Activated T-cell treated with anti-CD3 and anti-CD28 coated beads for 4 hours (primary cell): ENCODE results near the gene CNIH3.

Experiments used
- DNase-seq: peaks from one replicate; pipeline ENCODE4 v3.0.0-alpha.2; 2020

The CNIH3 gene

DNA sequence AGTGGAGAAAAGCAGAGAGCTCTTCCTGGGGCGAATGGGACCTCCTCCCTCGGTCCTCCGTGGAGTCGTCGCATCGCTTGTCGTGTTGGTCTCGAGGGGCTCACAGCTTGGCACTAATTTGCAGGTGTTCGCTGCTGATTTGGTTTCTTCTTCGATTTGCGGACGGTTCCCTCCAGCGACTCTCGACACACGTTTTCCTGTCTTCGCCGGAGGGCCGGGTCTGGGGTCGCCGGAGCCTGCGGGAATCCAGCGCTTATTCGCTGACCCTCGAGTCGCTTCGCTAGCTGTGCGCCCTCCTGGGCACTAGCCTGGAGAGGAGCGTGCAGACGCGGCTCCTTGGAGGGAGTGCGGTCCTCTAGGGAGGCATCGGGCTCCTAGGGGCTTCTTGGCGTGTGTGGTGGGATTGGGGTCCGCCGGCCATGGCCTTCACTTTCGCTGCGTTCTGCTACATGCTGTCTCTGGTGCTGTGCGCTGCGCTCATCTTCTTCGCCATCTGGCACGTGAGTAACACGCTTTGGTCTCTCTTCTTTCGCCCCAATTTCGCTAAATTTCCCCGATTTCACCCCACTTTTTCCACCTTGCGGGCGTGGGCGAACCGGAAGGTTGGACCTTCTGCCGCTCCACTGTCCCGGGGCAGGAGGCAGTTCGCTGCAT, 766 bp downstream of the CNIH3 start:
- DNase-seq, result no peak

DNA sequence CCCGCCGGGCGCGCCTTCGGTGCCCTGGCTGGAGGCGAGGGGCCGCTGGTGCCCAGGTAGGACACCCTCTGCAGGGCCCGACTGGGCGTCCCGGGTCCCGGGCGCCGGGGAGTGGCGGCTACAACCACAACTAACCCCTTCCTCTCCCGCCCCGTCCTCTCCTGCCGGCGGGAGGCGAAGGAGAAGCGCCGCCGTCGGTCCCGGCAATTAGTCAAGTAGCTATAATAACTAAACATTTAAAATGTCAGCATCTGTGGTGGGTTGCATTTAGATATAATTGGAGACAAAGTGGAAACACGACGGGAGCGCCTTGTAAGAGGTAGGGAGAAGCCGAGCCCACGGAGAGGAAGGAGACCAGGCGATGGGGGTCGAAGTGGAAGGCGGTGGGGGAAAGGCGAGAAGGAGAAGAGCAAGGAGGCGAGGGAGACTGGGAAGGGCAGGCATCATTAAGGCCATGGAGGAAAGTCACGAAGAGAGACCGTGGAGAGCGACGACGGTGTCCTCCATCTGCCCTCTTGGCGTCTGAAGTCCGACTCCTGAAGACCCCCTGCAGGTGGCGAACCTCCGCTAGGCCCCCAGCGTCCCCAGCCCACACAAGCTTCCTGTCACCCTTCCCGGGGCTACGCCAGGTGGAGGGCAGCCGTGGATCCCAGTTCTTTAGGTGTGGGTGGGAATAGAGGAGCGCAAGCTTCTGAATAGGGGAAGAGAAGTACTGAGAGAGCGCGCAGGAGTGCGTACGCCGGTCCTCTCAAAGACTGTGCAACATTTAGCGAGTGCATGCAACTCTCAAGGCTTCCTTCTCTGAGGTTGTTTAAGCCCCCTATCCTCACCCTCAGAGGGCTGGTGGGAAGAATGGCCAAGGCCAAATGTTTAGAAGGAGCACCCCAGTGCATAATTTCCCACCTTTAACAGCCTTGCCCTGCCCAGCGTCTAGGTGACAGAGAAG, 1.6 kb downstream of the CNIH3 start:
- no peak for DNase-seq

DNA sequence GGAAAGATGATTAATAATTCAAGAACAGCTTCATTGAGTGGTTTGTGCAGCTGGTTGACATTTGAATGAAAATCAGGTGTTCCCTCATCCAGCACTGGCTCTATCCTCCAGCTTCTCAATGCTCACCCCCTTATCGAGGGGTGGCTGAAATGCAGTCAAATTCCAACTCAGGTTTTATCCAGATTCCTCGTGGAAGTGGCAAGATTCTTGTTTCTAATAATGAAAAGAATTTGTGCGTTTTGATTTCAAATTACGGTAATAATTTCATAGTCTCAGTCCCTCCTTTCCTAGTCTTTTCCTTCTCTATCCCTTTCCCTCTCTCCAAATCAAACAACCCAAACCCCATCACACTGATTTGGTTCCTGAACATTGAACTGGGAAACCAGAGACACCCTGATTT, 3.1 kb downstream of the CNIH3 start:
- no peak for DNase-seq

- no peak for DNase-seq
Observed at GRCh38 chr1:224620105-224620504, 4.0 kb downstream of the CNIH3 start.

GRCh38 chr1:224621813-224622682, 5.9 kb downstream of the CNIH3 start:
- DNase-seq, result no peak

GRCh38 chr1:224622831-224623230, 6.7 kb downstream of the CNIH3 start:
- DNase-seq, result no peak

DNA sequence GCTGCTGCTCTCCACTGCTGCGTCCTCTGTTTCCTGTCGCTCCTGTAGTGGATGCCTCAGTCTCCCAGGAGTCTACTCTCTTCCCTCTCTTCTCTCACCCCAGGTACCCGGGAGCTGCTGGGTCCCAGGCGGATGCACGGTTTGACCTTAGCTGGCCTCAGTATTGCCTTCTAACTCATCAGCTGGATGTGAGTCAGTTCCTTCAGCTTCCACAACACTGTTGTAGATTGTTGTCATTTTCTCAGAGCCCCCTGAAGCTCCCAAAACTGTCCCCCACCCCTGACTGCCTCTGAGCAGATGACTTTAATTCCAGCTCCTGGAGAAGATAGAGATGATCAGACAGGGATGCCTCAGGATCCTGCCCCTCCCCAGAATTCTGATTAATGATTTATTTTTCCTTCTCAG, 7.2 kb downstream of the CNIH3 start:
- DNase-seq, result no peak

GRCh38 chr1:224623743-224624333, 7.7 kb downstream of the CNIH3 start:
- DNase-seq, result peak; percentile 47

GRCh38 chr1:224624432-224624831, 8.3 kb downstream of the CNIH3 start:
- no peak for DNase-seq

DNA sequence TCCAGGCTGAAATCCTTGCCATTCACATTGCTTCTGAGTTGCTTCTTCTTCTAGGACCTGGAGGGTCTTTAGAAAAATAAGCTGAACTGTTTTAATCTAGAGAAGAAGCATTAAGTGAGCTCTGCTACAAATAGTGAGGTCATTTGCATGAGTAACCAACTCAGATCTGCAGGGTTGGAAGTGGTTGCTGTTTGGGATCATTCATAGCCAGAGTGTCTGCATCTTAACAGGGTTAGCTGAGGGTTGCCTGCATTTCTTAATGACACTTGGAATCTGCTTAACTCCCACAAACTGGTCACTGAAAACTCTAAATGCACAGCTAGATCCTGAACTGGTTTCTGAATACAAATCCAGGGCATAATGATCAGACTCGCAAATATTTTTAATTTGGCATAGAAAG, 9.9 kb downstream of the CNIH3 start:
- DNase-seq, result no peak

- DNase-seq, result no peak
Observed at GRCh38 chr1:224629965-224630364, 13.8 kb downstream of the CNIH3 start.

GRCh38 chr1:224631462-224632115, 15.5 kb downstream of the CNIH3 start:
- no peak for DNase-seq

GRCh38 chr1:224632381-224632871, 16.3 kb downstream of the CNIH3 start:
- no peak for DNase-seq

- DNase-seq, result no peak
Observed at GRCh38 chr1:224632921-224633321, 16.8 kb downstream of the CNIH3 start.

DNA sequence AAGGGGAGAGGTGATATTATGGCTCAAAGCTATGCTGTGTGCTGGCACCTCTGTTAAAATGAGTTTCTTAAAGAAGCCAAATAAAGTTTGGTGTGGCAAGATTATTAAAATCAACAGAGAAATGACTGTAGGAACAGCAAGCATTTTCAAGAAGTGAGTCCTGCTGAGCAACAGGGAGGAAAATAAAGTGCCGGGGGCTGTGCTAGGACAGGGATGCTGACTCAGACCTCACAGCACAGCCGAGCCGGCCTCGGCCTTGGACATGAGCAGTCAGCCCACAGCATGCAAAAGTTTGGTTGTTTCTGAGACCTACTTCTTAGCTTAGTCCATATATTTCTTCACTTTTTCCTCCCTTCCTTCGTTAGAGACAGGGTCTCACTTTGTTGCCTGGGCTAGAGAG, 19.2 kb downstream of the CNIH3 start:
- no peak for DNase-seq

GRCh38 chr1:224637515-224637914, 21.4 kb downstream of the CNIH3 start:
- no peak for DNase-seq

GRCh38 chr1:224637936-224638335, 21.8 kb downstream of the CNIH3 start:
- DNase-seq, result no peak

DNA sequence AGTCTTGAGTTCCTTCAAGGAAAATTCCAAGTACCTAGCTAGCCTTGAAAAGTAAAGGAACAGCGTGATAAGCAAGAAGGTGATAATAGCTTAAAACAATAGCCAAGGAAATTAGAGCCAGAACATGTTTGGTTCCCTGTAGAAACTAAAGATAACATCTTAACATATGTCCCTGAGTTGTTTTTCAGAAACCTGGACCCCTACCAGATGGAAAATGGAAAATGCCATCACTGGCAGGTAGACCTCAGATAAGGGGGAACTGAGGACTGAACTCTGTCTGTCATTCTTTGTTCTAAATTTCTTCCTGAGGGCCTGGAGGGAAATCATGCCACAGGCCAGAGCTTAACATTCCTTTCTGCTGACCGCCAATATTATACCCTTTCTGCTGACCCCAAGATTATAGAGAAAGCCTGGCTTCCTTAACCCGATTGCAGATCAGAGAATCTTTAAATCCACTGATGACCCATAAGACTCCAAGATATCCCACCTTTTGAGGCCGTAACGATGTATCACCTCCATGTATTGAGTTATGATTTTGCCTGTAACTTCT, 23.4 kb downstream of the CNIH3 start:
- DNase-seq, result no peak

GRCh38 chr1:224640018-224640417, 23.9 kb downstream of the CNIH3 start:
- DNase-seq, result no peak

GRCh38 chr1:224640587-224640986, 24.5 kb downstream of the CNIH3 start:
- DNase-seq, result no peak

- DNase-seq, result no peak
Observed at GRCh38 chr1:224641030-224641429, 24.9 kb downstream of the CNIH3 start.

DNA sequence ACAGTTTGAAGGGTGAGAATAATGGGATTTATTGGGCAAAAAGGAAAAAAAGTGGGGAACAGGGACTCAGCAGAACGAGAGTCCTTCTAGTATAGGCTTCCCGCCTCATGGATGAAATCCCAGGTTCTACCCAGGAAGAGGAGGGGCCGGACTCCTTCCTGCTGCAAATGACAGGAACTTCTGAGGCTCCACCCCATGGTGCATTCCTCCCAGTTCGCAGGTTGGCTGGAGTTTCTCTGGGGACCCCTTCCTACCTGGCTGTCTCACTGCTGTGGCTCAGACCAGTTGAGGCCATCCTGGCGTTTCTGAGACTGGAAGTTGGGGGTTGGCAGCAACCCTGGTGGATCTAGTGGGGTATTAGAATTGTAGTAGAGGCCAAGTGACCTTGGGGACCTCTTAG, 27.5 kb downstream of the CNIH3 start:
- DNase-seq, result no peak
